Neuronal stem cell (in vitro differentiated cells): ENCODE measurements around the gene NNT.

Source experiments
- DNase-seq: peaks from one replicate; pipeline ENCODE4 v3.0.0-alpha.2; 2013; ENCODE audit warnings: low spot score
- H2AFZ ChIP-seq: one replicate; pipeline ENCODE4 v1.6.1; 2013; ENCODE audit warnings: mild to moderate bottlenecking, low read length, inconsistent platforms
- H2AK5ac ChIP-seq: 2 replicates; pipeline ENCODE4 v1.6.1; 2013; ENCODE audit warnings: low read depth, mild to moderate bottlenecking, inconsistent platforms, low read length, moderate library complexity, mixed read lengths
- H2BK120ac ChIP-seq: 2 replicates; pipeline ENCODE4 v1.6.1; 2013; ENCODE audit warnings: low read depth, mild to moderate bottlenecking, inconsistent platforms, low read length, moderate library complexity, mixed read lengths
- H2BK12ac ChIP-seq: one replicate; pipeline ENCODE4 v1.6.1; 2013; ENCODE audit warnings: low read length, inconsistent platforms
- H2BK15ac ChIP-seq: 2 replicates; pipeline ENCODE4 v1.6.1; 2013; ENCODE audit warnings: mild to moderate bottlenecking, low read length, inconsistent platforms, mixed read lengths
- H2BK5ac ChIP-seq: one replicate; pipeline ENCODE4 v1.6.1; 2013; ENCODE audit warnings: inconsistent platforms, mild to moderate bottlenecking, low read length, moderate library complexity
- H3K14ac ChIP-seq: one replicate; pipeline ENCODE4 v1.6.1; 2013; ENCODE audit warnings: low read length, inconsistent platforms
- H3K18ac ChIP-seq: 2 replicates; pipeline ENCODE4 v1.6.1; 2013; ENCODE audit warnings: low read length, inconsistent platforms
- H3K23ac ChIP-seq: 2 replicates; pipeline ENCODE4 v1.6.1; 2013; ENCODE audit warnings: low read depth, mild to moderate bottlenecking, mixed read lengths, low read length, inconsistent platforms; ENCODE audit not compliant: poor library complexity
- H3K27ac ChIP-seq: replicated peaks from 3 replicates; pipeline ENCODE4 v1.5.1; 2013; ENCODE audit warnings: low read length, inconsistent platforms
- H3K27me3 ChIP-seq, 3 experiments: 2 replicates each; pipeline ENCODE4 v1.6.1; 2013; ENCODE audit warnings: low read length in 3 of 3, mild to moderate bottlenecking in 2 of 3, inconsistent platforms in 1 of 3, low read depth in 1 of 3, mixed read lengths in 1 of 3, moderate library complexity in 1 of 3; ENCODE audit not compliant: control insufficient read depth in 3 of 3, insufficient read depth in 3 of 3
- H3K36me3 ChIP-seq, 2 donors: replicated peaks in 1 of 2; 2 replicates each; pipeline ENCODE4 v1.6.1; 2013; ENCODE audit warnings: low read length in 2 of 2; ENCODE audit not compliant: control insufficient read depth in 2 of 2, insufficient read depth in 2 of 2
- H3K4ac ChIP-seq: 2 replicates; pipeline ENCODE4 v1.6.1; 2013; ENCODE audit warnings: inconsistent platforms, mild to moderate bottlenecking, low read length, moderate library complexity
- H3K4me1 ChIP-seq, 2 donors: 1 replicate in 1 of 2; 2 replicates in 1 of 2; pipeline ENCODE4 v1.6.1; 2013; ENCODE audit warnings: low read length in 2 of 2, low read depth in 1 of 2; ENCODE audit not compliant: control insufficient read depth in 2 of 2, insufficient read depth in 1 of 2
- H3K4me2 ChIP-seq: one replicate; pipeline ENCODE4 v1.6.1; 2013; ENCODE audit warnings: mild to moderate bottlenecking, low read length, inconsistent platforms; ENCODE audit not compliant: insufficient read depth, poor library complexity, severe bottlenecking
- H3K4me3 ChIP-seq, 2 donors: 2 replicates each; pipeline ENCODE4 v1.5.1; 2013; ENCODE audit warnings: low read length in 2 of 2, mild to moderate bottlenecking in 2 of 2, inconsistent platforms in 1 of 2, moderate library complexity in 1 of 2
- H3K79me1 ChIP-seq: one replicate; pipeline ENCODE4 v1.6.1; 2013; ENCODE audit warnings: low read depth, mild to moderate bottlenecking, inconsistent platforms, low read length, moderate library complexity
- H3K9ac ChIP-seq: one replicate; pipeline ENCODE4 v1.6.1; 2013; ENCODE audit warnings: mild to moderate bottlenecking, low read depth, low read length, inconsistent platforms; ENCODE audit not compliant: poor library complexity
- H3K9me3 ChIP-seq, 2 donors: replicated peaks in 1 of 2; 2 replicates each; pipeline versions ENCODE3 to v1.6.1; 2013; ENCODE audit warnings: low read length in 2 of 2, mild to moderate bottlenecking in 2 of 2, inconsistent platforms in 1 of 2, low read depth in 1 of 2, mixed read lengths in 1 of 2, moderate library complexity in 1 of 2; ENCODE audit not compliant: control insufficient read depth in 2 of 2, insufficient read depth in 1 of 2
- H4K8ac ChIP-seq: one replicate; pipeline ENCODE4 v1.6.1; 2013; ENCODE audit warnings: low read depth, mild to moderate bottlenecking, inconsistent platforms, low read length, moderate library complexity
- H4K91ac ChIP-seq: one replicate; pipeline ENCODE4 v1.6.1; 2013; ENCODE audit warnings: low read length, low read depth, mild to moderate bottlenecking, inconsistent platforms; ENCODE audit not compliant: poor library complexity
- WGBS, 2 donors: extraction: QIAGEN DNeasy Blood & Tissue Kit; methylation state at CpG; one replicate each; pipeline ENCODE4 v1.1.7; 2013; ENCODE audit warnings: missing lambda C conversion rate in 2 of 2, mixed read lengths in 1 of 2; ENCODE audit not compliant: insufficient read length in 2 of 2, insufficient replicate concordance in 1 of 2; ENCODE audit errors: extremely low coverage in 2 of 2; 5-methylcytosine and 5-hydroxymethylcytosine counted together

Gene NNT

DNA sequence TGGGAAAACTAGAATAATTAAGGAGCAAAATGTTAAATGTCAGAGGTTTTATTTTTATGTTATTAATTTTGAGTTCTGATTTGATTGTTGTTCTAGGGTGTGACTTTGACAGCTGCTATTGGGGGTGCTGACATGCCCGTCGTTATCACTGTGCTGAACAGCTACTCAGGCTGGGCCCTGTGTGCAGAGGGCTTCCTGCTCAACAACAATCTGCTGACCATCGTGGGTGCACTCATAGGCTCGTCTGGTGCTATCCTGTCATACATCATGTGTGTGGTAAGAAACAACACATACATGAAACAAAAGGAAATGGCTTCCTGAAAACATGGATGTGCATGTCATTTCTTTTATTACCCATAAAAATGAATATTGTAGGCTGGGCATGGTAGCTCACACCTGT lies 56.1 kb downstream of the NNT start:
- no peak overlapping the region for H2BK120ac ChIP-seq
- H3K23ac ChIP-seq, result no peak overlapping the region
- no peak overlapping the region for H3K14ac ChIP-seq
- H3K79me1 ChIP-seq, result no peaks in the 10 kb centered on the region
- H3K9me3 ChIP-seq, result peaks cover 0 to 12% of the 10 kb centered on the region in 2 donors
- H2AK5ac ChIP-seq, result no peak overlapping the region
- H3K27me3 ChIP-seq, result no peaks in the 10 kb centered on the region
- no peak overlapping the region for H2BK15ac ChIP-seq
- peaks cover 5 to 76% of the 10 kb centered on the region in 2 donors for H3K36me3 ChIP-seq
- no CpG with 5 or more reads among the region's 4 CpGs for WGBS, 2 donors
- H3K4me2 ChIP-seq, result no peak overlapping the region
- no peak overlapping the region for H3K4ac ChIP-seq
- H2BK5ac ChIP-seq, result no peak overlapping the region
- no peak overlapping the region for H3K9ac ChIP-seq
- no peak overlapping the region for H2BK12ac ChIP-seq
- no peak overlapping the region for H3K4me3 ChIP-seq
- H4K8ac ChIP-seq, result no peak overlapping the region
- H3K18ac ChIP-seq, result no peak overlapping the region
- no peak overlapping the region for H3K27ac ChIP-seq
- H2AFZ ChIP-seq, result no peak overlapping the region
- H4K91ac ChIP-seq, result no peak overlapping the region
- no peak for DNase-seq
- H3K4me1 ChIP-seq, result no peaks in the 10 kb centered on the region

DNA sequence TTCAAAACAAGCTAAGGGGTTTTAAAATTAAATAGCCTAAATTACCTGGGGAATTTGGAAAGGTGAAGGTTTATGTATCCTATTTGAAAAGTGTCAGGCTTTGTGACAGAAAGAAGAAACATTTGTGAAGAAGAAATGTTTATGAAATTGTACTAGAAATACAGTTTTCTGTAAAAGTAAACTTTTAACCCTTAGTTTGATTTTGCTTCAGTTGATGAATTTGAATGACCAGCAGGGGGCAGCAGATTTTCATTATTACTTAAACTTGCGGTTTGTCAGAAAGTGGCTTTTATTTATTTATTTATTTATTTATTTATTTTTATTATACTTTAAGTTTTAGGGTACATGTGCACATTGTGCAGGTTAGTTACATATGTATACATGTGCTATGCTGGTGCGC lies 58.1 kb downstream of the NNT start:
- H3K79me1 ChIP-seq, result no peaks in the 10 kb centered on the region
- H3K18ac ChIP-seq, result no peak overlapping the region
- no peak overlapping the region for H3K23ac ChIP-seq
- no peak overlapping the region for H3K4me2 ChIP-seq
- no peak overlapping the region for H2BK120ac ChIP-seq
- H4K91ac ChIP-seq, result no peak overlapping the region
- H3K9ac ChIP-seq, result no peak overlapping the region
- no peak overlapping the region for H3K14ac ChIP-seq
- no peaks in the 10 kb centered on the region for H3K4me1 ChIP-seq
- H3K27me3 ChIP-seq, result no peaks in the 10 kb centered on the region
- no CpG with 5 or more reads among the region's 2 CpGs for WGBS, 2 donors
- peak; percentile 15 for DNase-seq
- no peak overlapping the region for H3K4ac ChIP-seq
- H4K8ac ChIP-seq, result no peak overlapping the region
- no peak overlapping the region for H3K4me3 ChIP-seq
- H2AFZ ChIP-seq, result no peak overlapping the region
- H2AK5ac ChIP-seq, result no peak overlapping the region
- H2BK5ac ChIP-seq, result no peak overlapping the region
- no peak overlapping the region for H3K27ac ChIP-seq
- no peak overlapping the region for H2BK15ac ChIP-seq
- peaks cover 3 to 61% of the 10 kb centered on the region in 2 donors for H3K36me3 ChIP-seq
- peaks cover 0 to 12% of the 10 kb centered on the region in 2 donors for H3K9me3 ChIP-seq
- no peak overlapping the region for H2BK12ac ChIP-seq

DNA sequence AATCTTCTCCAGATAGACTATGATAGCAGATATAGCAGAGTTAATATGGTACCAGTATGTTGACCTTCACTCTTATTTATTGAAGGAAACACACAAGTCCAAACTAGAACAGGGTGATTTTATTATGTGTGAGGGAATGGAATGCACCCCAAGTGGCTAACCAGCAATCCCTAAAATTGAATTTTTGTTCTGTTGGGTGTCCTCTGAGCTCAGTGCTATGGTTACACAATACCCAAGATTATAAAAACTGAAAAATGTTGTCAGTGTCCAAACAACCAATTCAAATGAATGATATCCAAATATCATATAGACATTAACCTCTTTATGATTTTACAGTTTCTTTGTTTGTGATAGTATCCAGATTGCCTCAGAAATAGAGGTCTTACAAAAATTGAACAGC lies 60.9 kb downstream of the NNT start:
- Histone ChIP-seq H3K79me1 (no peaks in the 10 kb centered on the region), H3K4me1 (no peaks in the 10 kb centered on the region)

DNA sequence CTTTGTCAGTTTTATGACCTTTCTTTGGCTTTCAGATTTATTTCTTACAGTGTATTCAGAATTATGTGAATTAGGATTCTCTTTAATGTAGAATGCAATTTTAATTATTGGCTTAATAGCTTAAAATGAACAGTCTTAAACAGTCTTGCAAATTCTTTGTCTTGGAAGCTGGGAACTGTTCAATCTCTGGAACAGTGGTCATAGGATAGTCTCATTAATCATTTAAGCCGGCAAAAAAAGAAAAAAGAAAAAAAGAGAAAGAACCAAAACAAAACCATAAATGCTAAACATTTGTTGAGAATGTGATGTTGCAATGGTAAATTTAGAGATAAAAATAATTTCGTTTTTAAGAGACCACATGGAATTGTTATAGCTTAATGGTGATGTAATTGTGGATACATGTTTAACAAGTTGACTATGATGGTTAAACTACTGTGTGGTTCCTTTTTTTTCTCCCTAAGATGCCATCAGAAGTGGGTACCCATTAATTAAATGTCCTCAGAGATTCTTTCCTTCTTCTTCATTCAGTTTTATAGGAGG lies 61.6 kb downstream of the NNT start:
- H2BK5ac ChIP-seq, result no peak overlapping the region
- no peak for DNase-seq
- H2BK120ac ChIP-seq, result no peak overlapping the region
- H3K27ac ChIP-seq, result no peak overlapping the region
- H2AK5ac ChIP-seq, result no peak overlapping the region
- no peak overlapping the region for H4K8ac ChIP-seq
- no peaks in the 10 kb centered on the region for H3K27me3 ChIP-seq
- peaks cover 0 to 12% of the 10 kb centered on the region in 2 donors for H3K9me3 ChIP-seq
- H3K23ac ChIP-seq, result no peak overlapping the region
- no peak overlapping the region for H3K4me2 ChIP-seq
- WGBS, 2 donors, result 100% methylated on average over 1 of the region's 2 CpGs; no CpG with 5 or more reads in 1 of the 2 donors
- H3K14ac ChIP-seq, result no peak overlapping the region
- no peaks in the 10 kb centered on the region for H3K79me1 ChIP-seq
- H3K4me1 ChIP-seq, result no peaks in the 10 kb centered on the region
- no peak overlapping the region for H2AFZ ChIP-seq
- H3K9ac ChIP-seq, result no peak overlapping the region
- H2BK15ac ChIP-seq, result no peak overlapping the region
- no peak overlapping the region for H3K18ac ChIP-seq
- H2BK12ac ChIP-seq, result no peak overlapping the region
- H3K36me3 ChIP-seq, result peaks cover 3 to 29% of the 10 kb centered on the region in 2 donors
- no peak overlapping the region for H3K4me3 ChIP-seq
- no peak overlapping the region for H4K91ac ChIP-seq
- H3K4ac ChIP-seq, result no peak overlapping the region

More for the DNA sequence above, 60.9 kb downstream of the NNT start:
- Histone ChIP-seq H3K4me3 (no peak overlapping the region), H3K27me3 (no peaks in the 10 kb centered on the region), H4K8ac (no peak overlapping the region), H2BK120ac (no peak overlapping the region), H3K23ac (no peak overlapping the region), H3K14ac (no peak overlapping the region), H3K9ac (no peak overlapping the region), H3K4me2 (no peak overlapping the region), H3K9me3 (peaks cover 0 to 12% of the 10 kb centered on the region in 2 donors), H2BK12ac (no peak overlapping the region), H2AFZ (no peak overlapping the region), H3K36me3 (peaks cover 3 to 35% of the 10 kb centered on the region in 2 donors), H3K4ac (no peak overlapping the region), H2BK15ac (no peak overlapping the region), H2BK5ac (no peak overlapping the region), H3K18ac (no peak overlapping the region), H3K27ac (no peak overlapping the region), H2AK5ac (no peak overlapping the region), H4K91ac (no peak overlapping the region)
- DNase-seq, result no peak
